Retina (tissue), 1 donor: ENCODE data around the gene GALNT10.

ENCODE experiments used
- DNase-seq: peaks from one replicate; pipeline ENCODE4 v3.0.0-alpha.2; 2016

GALNT10 gene

DNA sequence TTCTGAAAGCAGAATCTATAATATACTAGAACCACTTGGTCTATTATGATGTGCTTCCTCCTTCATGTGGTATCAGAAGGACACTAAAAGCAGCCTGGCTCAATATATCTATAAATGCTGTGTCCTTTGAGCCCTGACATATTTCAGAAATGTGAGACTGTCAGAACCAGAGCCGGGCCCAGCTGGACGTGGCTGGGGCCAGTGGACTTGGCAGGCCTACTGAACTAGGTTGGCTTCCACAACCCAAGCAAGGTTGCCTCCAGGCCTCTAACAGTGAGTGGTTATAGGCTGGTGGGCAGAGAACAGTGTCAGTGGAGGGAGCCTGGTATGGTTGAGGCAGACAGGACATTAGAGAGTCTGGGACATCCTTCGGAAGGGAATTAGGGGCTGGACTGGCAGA, 78.9 kb downstream of the GALNT10 start:
- no peak for DNase-seq

DNA sequence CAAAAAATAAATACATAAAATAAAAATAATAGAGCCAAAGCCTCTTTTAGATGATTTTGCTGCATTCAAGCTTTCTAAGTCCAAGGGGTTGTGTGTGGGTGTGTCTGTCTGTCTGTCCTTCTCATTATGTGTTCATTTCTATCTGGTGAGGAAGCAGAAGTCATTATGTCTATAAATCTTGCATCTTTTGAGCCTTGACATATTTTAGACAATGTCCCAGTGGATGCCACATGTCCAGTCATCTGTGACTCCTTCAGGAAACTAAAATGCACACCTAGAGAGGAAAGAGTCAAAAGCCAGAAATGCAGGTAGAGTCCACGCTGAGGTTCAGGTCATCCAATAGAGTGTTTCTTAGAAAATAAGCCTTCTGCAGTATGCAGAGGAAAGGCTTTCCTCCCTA, 80.9 kb downstream of the GALNT10 start:
- no peak for DNase-seq

DNA sequence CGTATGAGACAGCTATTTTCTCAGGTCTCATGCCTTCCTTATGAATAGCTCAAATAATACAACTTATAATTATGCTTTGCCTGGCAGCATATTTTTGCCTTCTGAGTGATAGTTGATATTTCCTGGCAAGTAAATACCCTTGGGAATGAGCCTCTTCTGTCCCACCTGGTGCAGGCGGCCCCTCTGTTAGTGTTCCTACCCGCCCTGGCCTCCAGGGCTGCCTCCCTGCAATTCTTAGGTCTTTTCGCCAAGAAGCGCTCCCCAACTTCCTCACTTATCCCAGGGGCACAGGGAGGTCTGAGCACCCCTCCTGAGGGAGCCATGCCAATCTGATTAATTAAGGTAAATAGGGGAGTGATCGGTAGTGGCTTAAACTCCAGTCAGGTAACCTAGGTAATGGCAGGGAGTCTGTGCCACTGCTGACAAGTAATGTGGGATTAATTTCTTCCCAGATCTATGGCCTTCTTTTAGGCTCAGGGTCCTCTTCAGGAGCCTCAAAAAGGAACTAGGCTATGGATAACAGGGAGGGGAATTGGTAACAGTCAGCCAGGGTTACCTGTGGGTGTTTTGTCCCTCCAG, 81.5 kb downstream of the GALNT10 start:
- DNase-seq = no peak

DNA sequence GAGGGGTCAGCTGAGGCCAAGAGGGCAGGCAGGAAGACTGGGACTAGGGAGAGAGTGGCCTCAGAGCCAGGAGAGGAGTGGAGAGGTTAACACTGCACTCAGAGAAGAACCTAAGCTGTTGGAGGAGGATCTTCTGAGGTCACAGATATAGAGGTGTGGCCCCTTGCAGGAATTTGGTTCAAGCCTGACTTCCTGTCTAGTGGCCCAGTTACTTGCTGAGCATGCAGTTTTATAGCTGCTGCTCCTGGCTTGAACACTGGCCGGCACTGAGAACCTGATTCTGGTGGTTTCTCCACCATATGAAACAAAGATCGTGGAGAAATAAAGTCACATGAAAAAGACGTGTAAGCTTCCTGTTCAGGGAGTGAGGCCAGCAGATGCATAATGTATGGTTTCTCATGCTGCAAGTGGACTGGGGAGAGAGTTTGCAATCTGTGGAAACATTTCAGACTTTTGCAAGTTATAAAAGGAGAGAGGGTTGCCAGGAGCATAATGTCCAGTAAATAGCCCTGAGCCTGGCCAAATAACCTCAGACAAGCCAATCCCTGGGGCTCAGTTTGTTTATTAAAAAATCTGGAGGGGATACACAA, 82.6 kb downstream of the GALNT10 start:
- no peak for DNase-seq

DNA sequence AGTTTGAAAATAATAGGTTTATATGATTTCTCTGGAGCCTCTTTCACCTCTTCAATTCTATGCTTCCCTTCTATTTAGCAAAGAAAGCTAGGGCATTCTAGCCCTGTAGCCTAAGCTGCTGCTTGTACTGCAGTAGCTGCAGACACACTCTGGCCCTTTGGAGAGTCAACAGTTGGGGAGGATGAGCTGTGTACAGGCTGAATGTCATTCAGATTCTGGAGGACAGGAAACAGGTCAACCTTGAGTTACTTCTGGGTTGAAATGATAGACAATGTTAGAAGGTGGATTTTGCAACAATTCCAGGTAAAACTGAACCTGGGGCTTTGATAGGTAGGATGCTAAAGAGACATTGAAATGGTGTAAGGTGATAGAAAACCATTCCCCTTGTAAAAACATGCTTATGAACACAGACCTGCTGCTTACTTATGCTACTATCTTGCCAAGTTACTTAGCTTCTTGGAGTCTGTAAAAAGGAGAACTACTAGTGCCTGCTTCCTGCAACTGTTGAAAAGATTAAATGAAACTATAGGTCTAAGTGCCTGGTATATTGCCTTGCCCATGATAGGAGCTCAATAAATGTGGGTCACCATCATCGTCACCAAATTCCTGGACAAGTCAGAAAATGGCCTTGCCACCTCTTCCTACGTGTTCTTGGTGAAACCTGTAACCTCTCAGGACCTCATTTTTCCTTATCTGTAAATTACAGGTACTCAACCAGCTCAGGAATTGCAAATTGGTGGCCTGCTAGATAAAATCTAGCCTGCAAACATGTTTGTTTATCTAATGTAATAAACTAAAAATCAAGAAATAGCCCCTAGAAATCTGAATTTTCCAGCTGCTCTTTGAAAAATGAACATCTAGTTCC, 83.7 kb downstream of the GALNT10 start:
- DNase-seq = no peak

DNA sequence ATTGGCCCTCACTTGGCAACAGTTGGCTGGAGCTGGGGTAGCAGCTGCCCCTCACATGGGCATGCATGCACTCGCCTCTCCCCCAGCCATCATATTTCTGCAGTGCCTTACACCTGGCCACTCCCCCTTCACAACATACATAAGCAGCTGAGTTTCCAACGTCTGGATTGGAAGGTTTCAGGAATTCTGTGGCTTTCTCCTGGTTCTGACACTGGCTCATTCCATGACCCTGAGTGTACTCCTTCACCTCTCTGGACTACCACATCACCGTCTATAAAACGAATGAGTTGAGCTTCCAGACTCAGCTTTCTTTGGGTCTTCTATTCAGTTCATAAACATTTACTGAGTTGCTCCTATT, 84.3 kb downstream of the GALNT10 start:
- DNase-seq = no peak

DNA sequence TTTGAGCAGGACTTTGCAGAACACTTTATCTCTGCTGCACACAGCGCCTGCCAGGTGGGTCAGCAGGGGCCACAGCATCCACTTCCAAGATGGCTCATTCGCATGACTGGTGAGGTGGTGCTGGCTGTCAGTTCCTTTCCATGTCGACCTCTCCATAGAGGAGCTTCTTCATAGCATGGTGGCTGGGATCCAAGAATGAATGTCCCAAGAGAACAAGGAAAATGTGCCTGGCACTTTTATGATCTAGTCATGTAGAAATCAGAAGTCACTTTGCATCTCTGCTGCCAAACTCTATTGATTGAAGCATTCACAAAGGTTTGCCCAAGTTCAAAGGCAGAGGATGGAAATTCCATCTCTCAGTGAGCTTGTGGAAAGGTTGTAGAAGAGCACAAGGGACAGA, 85.0 kb downstream of the GALNT10 start:
- DNase-seq = peak; percentile 25

DNA sequence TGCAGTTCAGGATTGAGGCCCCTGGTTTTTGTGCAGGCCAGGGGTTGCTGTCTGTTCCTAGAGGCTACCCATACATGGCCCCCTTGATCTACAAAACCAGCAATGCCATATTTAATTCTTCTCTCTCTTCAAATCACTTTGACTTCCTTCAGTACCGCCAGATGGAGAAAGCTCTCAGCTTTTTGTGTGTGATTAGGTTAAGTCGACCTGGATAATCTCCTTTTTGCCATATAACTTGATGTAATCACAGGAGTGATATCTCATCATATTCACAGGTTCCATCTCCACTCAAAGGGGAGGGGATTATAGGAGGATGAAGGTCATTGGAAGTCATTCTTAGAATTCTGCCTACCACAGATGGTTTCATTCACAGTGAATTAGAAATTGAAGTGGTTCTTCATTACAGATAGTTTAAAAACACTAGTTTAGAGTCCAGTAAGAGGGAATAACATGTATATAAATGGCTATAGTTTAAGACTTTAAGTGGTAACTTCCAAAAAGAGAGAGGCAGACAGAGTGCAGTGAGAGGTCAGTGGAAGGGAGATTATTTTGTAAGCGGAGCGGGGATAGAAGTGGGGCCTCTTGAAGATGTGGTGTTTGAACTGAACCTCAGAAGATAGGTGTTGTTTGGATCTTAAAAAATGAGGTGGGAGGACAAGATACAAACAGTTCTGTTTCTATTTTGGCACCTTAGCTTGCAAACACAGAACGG, 85.9 kb downstream of the GALNT10 start:
- DNase-seq = no peak

DNA sequence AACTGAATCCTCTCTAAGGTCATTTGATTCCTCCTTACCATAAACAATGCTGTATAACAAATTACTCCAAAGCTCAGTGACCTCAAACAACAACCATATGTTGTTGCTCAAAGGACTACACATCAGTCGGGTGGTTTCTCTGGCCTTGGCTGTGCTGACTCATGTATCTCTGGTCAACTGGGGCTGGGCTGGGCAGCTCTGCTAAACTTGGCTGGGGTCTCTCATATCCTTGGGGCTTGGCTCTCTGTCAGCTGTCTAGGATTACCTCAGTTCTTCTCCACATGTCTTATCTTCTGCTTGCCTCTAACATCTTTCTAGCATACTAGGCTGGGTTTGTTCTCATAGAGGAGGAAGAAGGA, 86.4 kb downstream of the GALNT10 start:
- no peak for DNase-seq

DNA sequence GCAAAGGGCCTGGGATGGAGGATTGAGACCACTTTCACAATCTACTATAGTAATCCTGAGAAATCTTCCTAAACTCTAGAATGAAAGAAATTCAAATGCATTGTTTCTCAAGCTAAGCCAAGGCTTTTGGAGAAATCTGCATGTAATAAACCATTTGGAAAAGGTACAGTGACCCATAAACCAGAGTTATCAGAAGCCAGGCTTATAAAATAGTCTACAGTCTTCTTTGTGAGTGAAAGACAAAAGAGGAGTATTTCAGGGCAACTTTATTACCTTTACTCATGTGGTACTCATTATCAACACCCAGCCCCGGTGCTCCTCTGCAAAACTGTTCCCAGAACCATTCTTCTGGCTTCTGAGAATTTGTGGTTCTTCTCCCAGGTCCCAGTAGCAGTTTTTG, 87.0 kb downstream of the GALNT10 start:
- no peak for DNase-seq

DNA sequence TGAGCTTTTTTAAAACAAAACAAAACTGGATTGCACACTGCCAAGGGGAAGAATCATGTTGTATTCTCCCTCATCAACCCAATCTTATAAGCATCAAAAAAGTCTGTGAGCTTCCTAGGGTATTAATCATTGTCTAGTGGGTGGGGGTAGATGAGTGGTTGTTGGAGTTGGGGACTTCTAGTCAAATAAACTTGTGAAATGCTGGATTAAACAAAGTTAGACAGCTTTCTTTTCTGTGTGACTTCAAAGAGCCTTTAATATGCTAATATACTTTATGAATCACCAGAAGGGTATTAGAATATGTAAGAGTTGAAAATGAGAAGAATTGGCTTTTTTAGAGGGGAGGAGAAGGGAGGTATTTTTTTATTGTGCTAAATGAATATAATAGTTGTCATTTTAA, 87.7 kb downstream of the GALNT10 start:
- no peak for DNase-seq

DNA sequence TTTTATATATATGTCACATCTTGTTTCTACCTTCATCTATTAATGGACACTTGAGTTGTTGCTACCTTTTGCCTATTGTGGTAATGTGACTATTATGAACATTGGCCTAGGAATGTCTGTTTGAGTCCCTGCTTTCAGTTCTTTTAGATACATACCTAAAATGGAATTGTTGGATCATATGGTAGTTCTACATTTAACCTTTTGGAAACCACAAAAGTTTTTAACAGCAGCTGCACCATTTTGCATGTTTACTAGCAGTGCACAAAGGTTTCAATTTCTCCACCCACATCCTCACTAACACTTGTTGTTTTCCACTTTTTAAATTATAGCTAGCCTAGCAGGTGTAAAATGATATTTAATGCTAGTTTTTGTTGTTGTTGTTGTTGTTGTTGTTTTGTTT, 88.4 kb downstream of the GALNT10 start:
- DNase-seq = no peak

DNA sequence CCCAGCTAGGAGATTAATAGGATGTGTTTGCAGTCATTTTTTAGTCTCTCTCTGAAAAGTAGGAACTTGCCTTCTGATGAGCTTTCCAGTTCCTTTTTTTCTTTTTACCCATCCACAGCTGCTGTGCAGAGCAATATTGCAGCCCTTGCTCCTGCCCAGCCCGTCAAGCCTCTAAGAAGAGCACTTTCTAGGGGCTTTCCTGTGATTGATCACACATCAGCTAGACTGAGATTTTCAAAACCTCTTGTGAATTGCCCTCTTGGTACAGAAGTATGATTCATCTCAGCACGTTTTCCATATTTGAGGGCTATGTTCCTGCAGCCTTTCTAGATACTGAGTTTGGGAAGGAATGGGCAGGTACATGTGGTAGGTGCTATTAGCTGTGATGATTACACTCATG, 93.9 kb downstream of the GALNT10 start:
- DNase-seq = no peak

DNA sequence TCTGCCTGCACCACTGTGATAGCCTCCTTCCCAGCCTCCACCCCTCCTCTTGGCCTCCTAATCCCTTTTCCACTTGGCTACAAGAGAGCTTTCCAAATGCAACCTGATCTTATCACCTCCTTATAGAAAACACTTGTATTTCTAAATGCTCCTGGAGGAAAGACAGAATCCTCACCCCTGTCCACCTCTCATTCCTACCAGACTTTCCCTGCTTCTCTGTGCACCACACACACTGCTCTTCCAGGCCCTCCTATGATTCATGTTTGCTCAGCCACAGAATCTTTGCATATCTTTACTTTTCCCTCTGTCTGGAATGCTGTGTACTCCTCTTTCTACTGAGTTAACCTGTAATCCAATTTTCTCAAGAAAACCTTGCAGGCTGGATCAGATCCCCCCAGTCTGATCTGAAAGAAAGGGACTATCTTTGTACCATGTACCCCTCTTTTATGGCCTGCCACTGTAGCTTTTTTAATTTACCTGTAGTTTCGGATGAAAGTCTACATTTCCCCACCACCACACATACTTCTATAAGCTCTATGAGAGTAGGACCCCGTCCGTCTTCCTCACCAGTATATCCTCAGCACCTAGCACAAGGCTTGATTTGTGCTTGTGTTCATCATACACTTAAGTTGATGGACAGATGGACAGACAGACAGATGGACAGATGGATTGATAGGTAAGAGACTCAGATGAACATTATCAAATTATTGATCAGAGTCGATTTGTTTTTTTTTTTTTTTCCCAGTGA, 95.3 kb downstream of the GALNT10 start:
- no peak for DNase-seq

DNA sequence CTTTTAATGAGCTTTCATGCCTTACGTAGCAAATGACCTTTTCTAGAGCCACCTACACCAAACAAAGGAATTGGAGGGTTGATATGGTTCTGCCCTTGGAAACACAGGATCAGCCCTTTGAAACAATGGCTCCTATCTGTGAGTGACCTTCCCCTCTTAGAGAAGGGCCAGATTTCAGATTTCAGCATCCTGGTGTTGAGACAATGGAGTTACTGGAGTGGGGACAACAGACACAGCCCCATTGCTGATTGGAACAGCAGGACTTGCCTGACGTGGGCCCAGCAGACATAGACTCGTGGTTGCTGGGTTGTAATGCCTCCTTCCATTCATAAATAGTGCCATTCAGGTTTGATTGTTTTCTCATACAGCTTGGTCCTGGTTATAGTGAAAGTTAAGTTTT, 96.0 kb downstream of the GALNT10 start:
- DNase-seq = peak; percentile 42

DNA sequence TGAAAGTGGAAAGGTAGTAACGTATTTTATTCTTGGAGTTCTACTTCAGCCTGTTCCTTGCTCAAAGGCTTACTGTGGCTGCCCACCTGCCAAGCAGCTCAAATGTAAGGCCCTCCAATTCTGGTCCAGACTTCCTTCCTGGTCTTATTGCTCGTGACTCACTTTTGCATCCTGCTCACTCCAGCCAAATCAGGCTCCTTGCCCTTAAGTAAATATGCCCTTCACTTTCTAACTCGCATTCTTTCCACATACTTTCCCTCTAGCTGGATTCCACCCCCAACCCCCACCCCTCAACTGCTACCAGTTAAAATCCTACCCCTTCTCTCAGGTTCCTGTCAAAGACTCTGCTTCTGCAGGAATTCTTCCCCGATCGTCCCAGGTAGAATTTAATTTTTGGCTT, 96.6 kb downstream of the GALNT10 start:
- DNase-seq = no peak

DNA sequence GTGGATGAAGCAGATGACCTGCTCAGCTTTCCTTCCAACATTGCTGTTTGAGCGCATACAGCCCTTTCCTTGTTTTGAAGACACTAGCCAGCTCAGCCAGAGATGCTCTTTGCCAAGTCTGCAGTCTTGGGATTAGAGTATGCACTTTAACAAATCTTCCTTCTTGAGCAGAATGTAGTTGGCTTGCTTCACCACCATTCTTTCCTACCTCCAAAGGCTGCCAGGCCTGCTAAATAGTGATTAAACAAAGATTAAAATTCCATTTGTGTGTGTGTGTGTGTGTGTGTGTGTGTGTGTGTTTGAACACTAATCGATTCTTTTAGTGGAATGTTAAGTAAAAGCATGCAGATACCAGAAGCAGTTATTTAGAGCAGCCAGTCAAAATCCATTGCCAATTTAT, 97.6 kb downstream of the GALNT10 start:
- DNase-seq = no peak

DNA sequence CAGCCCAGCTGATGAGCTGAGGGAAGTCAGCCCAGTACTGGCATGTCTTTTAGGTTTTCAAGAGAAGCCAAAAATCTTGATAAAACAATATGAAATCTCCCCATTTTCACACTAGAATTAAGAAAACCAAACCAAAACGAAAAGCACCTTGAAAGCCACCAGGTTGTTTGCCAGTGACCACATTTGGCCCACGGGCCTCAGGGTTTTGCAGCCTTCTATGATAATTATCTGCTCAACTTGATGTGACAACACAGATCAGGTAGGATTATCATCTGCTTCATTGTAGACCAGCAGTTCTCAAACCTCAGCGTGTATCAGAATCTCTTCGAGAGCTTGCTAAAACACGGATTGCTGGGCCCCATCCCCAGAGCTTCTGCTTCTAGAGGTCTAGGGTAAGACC, 101.4 kb downstream of the GALNT10 start:
- no peak for DNase-seq

DNA sequence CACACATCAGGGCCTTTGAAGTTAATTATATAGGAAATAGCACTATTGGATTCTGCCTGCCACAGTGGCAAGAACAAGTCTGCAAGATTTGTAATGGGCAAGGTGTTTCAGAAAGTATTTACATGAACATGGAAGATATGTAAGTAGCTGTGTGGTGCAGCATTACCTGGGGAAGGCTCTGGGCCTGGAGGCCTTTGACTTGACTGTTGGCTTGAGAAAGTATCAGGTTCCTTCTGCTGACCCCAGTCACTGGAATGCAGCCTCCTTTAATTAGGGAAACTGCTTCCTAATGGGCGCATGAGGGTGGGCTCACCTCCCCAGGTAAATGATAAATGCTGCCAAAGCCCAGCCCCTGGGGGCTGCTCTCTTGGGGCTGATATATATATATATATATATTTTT, 102.7 kb downstream of the GALNT10 start:
- DNase-seq = no peak

DNA sequence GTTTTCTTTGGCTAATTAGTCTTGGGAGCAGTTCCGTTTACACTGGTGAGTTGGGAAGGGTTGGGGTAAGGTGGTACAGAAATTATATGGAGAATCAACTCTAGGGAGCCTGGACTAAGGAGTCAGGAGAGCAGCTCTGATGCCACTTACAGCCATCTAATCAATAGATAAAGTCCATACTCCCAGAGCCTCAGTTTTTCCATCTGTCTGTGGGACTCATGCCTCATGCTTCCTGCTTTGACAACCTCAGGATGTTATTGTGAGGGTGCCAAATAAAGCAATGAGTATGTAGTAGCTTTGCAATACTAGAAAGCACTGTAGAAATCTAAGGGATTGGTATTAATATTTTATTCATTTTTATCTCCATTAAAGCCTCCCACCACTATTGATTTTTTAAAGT, 105.0 kb downstream of the GALNT10 start:
- no peak for DNase-seq

DNA sequence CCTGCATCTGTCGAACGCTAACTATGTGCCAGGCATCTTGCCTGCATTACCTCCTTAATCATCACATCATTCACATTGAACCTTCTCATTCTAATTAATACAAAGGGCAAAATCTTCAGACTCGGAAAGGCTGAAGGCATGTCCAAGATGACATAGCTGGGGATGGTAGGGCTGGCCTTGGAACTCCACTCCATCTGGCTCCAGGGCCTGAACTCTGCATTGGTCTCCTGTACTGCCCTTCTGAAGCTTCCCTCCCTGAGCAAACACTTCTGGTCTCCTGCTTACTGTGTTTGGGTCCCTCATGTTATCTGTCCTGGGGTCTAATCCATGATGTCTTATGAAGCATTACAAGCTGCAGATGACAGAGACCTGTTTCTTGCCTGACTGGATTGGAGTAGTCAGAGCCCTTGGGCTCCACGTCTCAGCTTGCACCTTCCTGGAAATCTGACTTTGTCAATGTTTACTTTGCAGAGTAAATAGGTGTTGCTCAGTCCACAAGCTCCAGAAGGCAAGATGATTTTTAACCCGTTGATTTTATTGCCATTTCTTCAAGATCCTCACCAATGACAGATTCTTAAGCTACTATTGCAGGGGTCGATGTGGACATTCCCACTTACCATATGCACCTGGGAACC, 106.1 kb downstream of the GALNT10 start:
- no peak for DNase-seq

DNA sequence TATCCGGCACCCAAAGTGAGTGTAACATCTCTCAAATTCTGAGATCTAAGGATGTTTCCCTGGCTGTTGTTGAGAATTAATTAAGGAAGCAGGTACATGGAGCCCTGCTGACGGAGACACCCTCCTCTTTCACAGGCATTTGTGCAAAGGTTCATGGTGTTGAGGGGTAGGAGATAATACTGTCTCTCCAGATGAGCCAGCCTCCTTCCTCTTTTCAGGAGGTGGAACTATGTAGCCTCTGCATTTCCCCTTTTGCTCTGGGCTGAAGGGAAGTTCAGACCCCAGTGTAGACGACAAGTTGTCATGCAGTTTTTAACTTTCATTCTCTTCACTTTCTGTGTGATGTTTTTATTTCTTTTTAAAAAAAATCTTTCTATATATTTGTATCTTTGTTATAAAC, 107.5 kb downstream of the GALNT10 start:
- DNase-seq = no peak
